SU-DHL-6 (cell line): ENCODE measurements around the gene PFN3.

Source experiments
- EZH2phosphoT487 ChIP-seq: fragments of 200-600 bp; sonication (generic), shearing (Covaris generic); conservative IDR thresholded peaks from 2 replicates; pipeline ENCODE4 v1.6.1; 2018; ENCODE audit warnings: mild to moderate bottlenecking, antibody characterized with exemption, low read length, moderate library complexity, mixed read lengths
- TF ChIP-seq, protein P1 (sequence below): fragments of 200-600 bp; sonication (generic); IDR thresholded peaks from one replicate; pipeline ENCODE4 v1.5.1; 2017; ENCODE audit warnings: antibody characterized with exemption, mild to moderate bottlenecking, low read length, moderate library complexity; ENCODE audit not compliant: insufficient read depth, poor library complexity, severe bottlenecking

DNA sequence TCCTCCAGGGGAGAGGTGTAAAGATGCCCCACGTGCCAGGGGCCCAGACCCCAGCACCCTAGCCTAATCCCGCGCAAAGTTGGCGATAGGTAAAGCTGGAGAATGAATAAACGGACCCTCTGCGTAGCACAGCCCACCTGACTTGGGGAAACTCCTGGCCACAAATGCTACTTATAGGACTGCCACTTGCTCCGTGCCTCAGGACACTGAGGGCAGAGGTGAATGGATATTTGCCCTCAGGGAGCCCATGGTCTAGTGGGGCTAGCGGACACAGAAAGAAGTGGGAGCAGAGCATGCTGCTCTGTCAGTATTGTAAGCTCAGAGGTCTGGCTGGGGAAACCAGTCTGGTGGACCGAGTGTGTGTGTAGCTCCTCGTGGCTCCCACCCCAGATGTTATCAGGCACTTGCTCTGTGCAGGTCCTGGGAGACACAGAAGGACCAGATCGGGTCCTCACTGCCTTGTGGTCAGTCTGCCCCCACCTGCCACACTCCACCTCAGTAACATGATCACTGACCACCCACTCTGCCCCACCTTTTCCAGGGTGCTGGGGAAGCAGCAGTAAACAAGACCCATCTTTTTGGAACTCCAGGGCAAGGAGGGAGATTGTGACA, 26.9 kb upstream of the PFN3 start:
- TF ChIP-seq, protein P1, sequence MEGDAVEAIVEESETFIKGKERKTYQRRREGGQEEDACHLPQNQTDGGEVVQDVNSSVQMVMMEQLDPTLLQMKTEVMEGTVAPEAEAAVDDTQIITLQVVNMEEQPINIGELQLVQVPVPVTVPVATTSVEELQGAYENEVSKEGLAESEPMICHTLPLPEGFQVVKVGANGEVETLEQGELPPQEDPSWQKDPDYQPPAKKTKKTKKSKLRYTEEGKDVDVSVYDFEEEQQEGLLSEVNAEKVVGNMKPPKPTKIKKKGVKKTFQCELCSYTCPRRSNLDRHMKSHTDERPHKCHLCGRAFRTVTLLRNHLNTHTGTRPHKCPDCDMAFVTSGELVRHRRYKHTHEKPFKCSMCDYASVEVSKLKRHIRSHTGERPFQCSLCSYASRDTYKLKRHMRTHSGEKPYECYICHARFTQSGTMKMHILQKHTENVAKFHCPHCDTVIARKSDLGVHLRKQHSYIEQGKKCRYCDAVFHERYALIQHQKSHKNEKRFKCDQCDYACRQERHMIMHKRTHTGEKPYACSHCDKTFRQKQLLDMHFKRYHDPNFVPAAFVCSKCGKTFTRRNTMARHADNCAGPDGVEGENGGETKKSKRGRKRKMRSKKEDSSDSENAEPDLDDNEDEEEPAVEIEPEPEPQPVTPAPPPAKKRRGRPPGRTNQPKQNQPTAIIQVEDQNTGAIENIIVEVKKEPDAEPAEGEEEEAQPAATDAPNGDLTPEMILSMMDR: no peak
- no peak for TF ChIP-seq EZH2phosphoT487
